Neural cell (in vitro differentiated cells): Measurements from ENCODE around the gene OSBPL8. TPM values are rescaled to one million over a fixed set of nuclear protein-coding genes. Genes with fewer than 3 reads are reported as not detected.

Experiments
- H2AFZ ChIP-seq: fragments of 200-600, 300-800 bp; sonication (generic), shearing (Covaris generic); 2 replicates; pipeline ENCODE4 v1.6.0; 2014; ENCODE audit warnings: low read depth, mild to moderate bottlenecking, antibody characterized with exemption, low read length, moderate library complexity
- H3F3A ChIP-seq: fragments of 200-600 bp; shearing (Covaris generic); 2 replicates; pipeline ENCODE4 v1.6.1; 2016; ENCODE audit warnings: mild to moderate bottlenecking, moderate library complexity, mixed read lengths, antibody characterized with exemption, low read length; ENCODE audit not compliant: insufficient read depth, poor library complexity, severe bottlenecking
- H3K27ac ChIP-seq: fragments of 200-600, 300-800 bp; sonication (generic), shearing (Covaris generic); 2 replicates; pipeline ENCODE4 v1.5.1; 2014; ENCODE audit warnings: mild to moderate bottlenecking, low read length, moderate library complexity
- H3K27me3 ChIP-seq: fragments of 300-800, 200-600 bp; sonication (generic), shearing (Covaris generic); 2 replicates; pipeline ENCODE4 v1.6.0; 2014; ENCODE audit warnings: mild to moderate bottlenecking, low read depth, low read length, moderate library complexity; ENCODE audit not compliant: insufficient read depth
- H3K36me3 ChIP-seq: fragments of 300-800, 200-600 bp; sonication (generic), shearing (Covaris generic); 2 replicates; pipeline ENCODE4 v1.5.1; 2014; ENCODE audit warnings: mild to moderate bottlenecking, antibody characterized with exemption, low read length, moderate library complexity; ENCODE audit not compliant: insufficient read depth
- H3K4me2 ChIP-seq: fragments of 300-800, 200-600 bp; sonication (generic), shearing (Covaris generic); 2 replicates; pipeline ENCODE4 v1.6.0; 2014; ENCODE audit warnings: mild to moderate bottlenecking, low read length
- H3K4me3 ChIP-seq: fragments of 300-800, 200-600 bp; sonication (generic), shearing (Covaris generic); 2 replicates; pipeline ENCODE4 v1.5.1; 2014; ENCODE audit warnings: mild to moderate bottlenecking, low read length, moderate library complexity
- H3K79me2 ChIP-seq: fragments of 200-600 bp; shearing (Covaris generic); replicated peaks from 2 replicates; pipeline ENCODE4 v1.6.0; 2014; ENCODE audit warnings: mild to moderate bottlenecking, low read length, moderate library complexity; ENCODE audit not compliant: insufficient read depth
- H3K9ac ChIP-seq: fragments of 300-800, 200-600 bp; sonication (generic), shearing (Covaris generic); 2 replicates; pipeline ENCODE4 v1.6.1; 2016; ENCODE audit warnings: mild to moderate bottlenecking, low read length, mixed read lengths
- H3K9me2 ChIP-seq: fragments of 200-600 bp; shearing (Covaris generic); 2 replicates; pipeline ENCODE4 v1.6.1; 2016; ENCODE audit warnings: mild to moderate bottlenecking, low read length, mixed read lengths; ENCODE audit not compliant: insufficient read depth
- H3K9me3 ChIP-seq: fragments of 200-600, 300-800 bp; sonication (generic), shearing (Covaris generic); 2 replicates; pipeline ENCODE4 v1.6.1; 2016; ENCODE audit warnings: mild to moderate bottlenecking, mixed run types, low read length, moderate library complexity, mixed read lengths
- H4K20me1 ChIP-seq: fragments of 200-600 bp; shearing (Covaris generic); 2 replicates; pipeline ENCODE4 v1.6.1; 2016; ENCODE audit warnings: mild to moderate bottlenecking, mixed run types; ENCODE audit not compliant: insufficient read depth
- EP300 ChIP-seq: fragments of 450-650 bp; conservative IDR thresholded peaks from 2 replicates; pipeline ENCODE4 v1.6.1; 2014; ENCODE audit warnings: antibody characterized with exemption, mild to moderate bottlenecking, moderate library complexity; ENCODE audit not compliant: poor library complexity, severe bottlenecking
- EZH2 ChIP-seq: fragments of 200-600, 300-800 bp; shearing (Covaris generic), sonication (generic); IDR thresholded peaks from 2 replicates; pipeline ENCODE4 v1.6.1; 2014; ENCODE audit warnings: antibody characterized with exemption, low read length, borderline replicate concordance, mild to moderate bottlenecking; ENCODE audit not compliant: insufficient read depth, poor library complexity, severe bottlenecking
- MXI1 ChIP-seq: fragments of 450-650 bp; conservative IDR thresholded peaks from 2 replicates; pipeline ENCODE4 v1.6.1; 2014; ENCODE audit warnings: antibody characterized with exemption, mild to moderate bottlenecking; ENCODE audit not compliant: poor library complexity, severe bottlenecking
- POLR2AphosphoS5 ChIP-seq: IDR thresholded peaks from 2 replicates; pipeline ENCODE4 v1.6.1; 2012
- RAD21 ChIP-seq: fragments of 450-650 bp; conservative IDR thresholded peaks from 2 replicates; pipeline ENCODE4 v1.6.1; 2014; ENCODE audit warnings: antibody characterized with exemption, mild to moderate bottlenecking, moderate library complexity
- SMC3 ChIP-seq: fragments of 450-650 bp; conservative IDR thresholded peaks from 2 replicates; pipeline ENCODE4 v1.6.1; 2014; ENCODE audit warnings: antibody characterized with exemption, mild to moderate bottlenecking, moderate library complexity; ENCODE audit not compliant: poor library complexity
- TAF1 ChIP-seq: IDR thresholded peaks from 2 replicates; pipeline ENCODE4 v1.6.1; 2012; ENCODE audit warnings: low read depth
- polyA plus RNA-seq: library from polyadenylated mRNA; depleted of rRNA; stranded (reverse); fragments of >200 nt; gene quantifications from 2 replicates; pipeline ENCODE4 v1.2.3, GENCODE V29; 2014
- TF ChIP-seq, protein P1 (sequence below): fragments of 450-650 bp; IDR thresholded peaks from 2 replicates; pipeline ENCODE4 v1.5.1; 2014; ENCODE audit warnings: antibody characterized with exemption, mild to moderate bottlenecking, moderate library complexity; ENCODE audit not compliant: poor library complexity, severe bottlenecking
- TF ChIP-seq, protein P2 (sequence below): IDR thresholded peaks from 2 replicates; pipeline ENCODE4 v1.6.1; 2012; ENCODE audit warnings: borderline replicate concordance

Gene OSBPL8
- polyA plus RNA-seq, 1 donor from 2014 or later, result 126 TPM

DNA sequence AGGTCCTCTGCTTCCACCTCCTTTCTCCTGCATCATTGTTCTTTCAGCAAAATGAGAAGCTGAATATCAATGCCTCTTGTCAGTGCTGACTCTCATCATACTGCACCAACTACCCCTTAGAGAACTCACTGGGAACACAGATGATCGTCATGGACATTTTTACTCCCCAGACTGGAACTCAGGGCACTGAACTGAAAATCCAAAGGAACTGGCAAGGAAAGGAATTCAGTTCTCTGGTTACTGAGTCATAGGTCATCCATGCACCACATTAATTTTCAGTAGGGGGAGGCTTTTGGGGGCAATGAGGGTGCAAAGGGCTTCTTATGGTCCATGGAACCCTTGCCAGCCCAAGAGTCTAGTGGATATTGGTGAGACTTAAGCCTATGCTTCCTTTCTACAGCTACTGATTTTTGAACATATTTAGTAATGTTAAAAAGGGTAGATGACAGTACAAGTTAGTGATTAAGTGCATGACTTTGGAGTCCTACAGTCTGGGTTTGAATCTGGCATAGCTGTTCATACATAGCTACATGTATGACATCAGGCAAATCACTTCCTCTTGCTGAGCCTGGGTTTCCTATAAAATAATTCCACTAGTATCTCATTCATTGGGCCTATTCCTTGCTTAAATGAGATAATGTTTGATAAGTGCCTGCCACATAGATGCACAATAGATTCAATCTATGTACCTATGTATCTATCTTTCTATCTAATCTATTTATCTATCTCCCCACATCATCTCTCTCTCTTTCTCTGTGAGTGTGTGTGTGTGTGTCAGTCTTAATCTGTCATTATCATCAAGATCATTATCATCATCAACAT, 240.6 kb downstream of the OSBPL8 start:
- H3K4me2 ChIP-seq, result no peak overlapping the region
- no peaks in the 10 kb centered on the region for H3K79me2 ChIP-seq
- no peak overlapping the region for H3K4me3 ChIP-seq
- no peaks in the 10 kb centered on the region for H3K9me3 ChIP-seq
- H3K9ac ChIP-seq, result no peak overlapping the region
- H4K20me1 ChIP-seq, result no peaks in the 10 kb centered on the region
- no peak overlapping the region for H3K27ac ChIP-seq
- TF ChIP-seq RAD21, result no peak
- no peak for TF ChIP-seq MXI1
- TF ChIP-seq, protein P1, sequence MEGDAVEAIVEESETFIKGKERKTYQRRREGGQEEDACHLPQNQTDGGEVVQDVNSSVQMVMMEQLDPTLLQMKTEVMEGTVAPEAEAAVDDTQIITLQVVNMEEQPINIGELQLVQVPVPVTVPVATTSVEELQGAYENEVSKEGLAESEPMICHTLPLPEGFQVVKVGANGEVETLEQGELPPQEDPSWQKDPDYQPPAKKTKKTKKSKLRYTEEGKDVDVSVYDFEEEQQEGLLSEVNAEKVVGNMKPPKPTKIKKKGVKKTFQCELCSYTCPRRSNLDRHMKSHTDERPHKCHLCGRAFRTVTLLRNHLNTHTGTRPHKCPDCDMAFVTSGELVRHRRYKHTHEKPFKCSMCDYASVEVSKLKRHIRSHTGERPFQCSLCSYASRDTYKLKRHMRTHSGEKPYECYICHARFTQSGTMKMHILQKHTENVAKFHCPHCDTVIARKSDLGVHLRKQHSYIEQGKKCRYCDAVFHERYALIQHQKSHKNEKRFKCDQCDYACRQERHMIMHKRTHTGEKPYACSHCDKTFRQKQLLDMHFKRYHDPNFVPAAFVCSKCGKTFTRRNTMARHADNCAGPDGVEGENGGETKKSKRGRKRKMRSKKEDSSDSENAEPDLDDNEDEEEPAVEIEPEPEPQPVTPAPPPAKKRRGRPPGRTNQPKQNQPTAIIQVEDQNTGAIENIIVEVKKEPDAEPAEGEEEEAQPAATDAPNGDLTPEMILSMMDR, result no peak
- no peak for TF ChIP-seq EZH2
- TF ChIP-seq, protein P2, sequence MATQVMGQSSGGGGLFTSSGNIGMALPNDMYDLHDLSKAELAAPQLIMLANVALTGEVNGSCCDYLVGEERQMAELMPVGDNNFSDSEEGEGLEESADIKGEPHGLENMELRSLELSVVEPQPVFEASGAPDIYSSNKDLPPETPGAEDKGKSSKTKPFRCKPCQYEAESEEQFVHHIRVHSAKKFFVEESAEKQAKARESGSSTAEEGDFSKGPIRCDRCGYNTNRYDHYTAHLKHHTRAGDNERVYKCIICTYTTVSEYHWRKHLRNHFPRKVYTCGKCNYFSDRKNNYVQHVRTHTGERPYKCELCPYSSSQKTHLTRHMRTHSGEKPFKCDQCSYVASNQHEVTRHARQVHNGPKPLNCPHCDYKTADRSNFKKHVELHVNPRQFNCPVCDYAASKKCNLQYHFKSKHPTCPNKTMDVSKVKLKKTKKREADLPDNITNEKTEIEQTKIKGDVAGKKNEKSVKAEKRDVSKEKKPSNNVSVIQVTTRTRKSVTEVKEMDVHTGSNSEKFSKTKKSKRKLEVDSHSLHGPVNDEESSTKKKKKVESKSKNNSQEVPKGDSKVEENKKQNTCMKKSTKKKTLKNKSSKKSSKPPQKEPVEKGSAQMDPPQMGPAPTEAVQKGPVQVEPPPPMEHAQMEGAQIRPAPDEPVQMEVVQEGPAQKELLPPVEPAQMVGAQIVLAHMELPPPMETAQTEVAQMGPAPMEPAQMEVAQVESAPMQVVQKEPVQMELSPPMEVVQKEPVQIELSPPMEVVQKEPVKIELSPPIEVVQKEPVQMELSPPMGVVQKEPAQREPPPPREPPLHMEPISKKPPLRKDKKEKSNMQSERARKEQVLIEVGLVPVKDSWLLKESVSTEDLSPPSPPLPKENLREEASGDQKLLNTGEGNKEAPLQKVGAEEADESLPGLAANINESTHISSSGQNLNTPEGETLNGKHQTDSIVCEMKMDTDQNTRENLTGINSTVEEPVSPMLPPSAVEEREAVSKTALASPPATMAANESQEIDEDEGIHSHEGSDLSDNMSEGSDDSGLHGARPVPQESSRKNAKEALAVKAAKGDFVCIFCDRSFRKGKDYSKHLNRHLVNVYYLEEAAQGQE, result no peak
- no peak for TF ChIP-seq TAF1
- TF ChIP-seq SMC3, result no peak
- no peak for TF ChIP-seq POLR2AphosphoS5
- no peak for TF ChIP-seq EP300
- H3K9me2 ChIP-seq, result no peaks in the 10 kb centered on the region
- no peaks in the 10 kb centered on the region for H3F3A ChIP-seq
- H3K27me3 ChIP-seq, result no peaks in the 10 kb centered on the region
- no peaks in the 10 kb centered on the region for H3K36me3 ChIP-seq
- H2AFZ ChIP-seq, result no peak overlapping the region

DNA sequence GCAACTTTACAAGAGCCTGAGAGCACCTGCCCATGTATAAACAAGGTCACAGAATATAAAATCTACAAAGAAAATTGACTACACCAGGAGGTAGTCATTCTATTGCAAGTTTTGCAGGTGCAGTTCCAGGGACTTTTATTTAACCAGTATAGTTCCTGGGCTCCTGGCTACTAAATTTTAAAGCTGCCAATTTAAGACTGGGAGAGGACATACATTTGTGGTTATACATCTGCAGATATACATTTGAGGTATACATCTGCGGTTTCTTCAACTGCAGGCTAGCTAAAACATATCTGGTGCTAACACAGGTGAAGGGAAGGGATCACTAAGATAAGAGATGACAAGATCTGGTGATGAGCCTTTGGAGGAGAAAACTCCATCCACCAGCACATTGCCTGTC, 241.6 kb downstream of the OSBPL8 start:
- Histone ChIP-seq H3K9me2 (no peaks in the 10 kb centered on the region), H3K27ac (no peak overlapping the region), H3K36me3 (no peaks in the 10 kb centered on the region), H3K4me2 (no peak overlapping the region), H2AFZ (no peak overlapping the region), H3F3A (no peaks in the 10 kb centered on the region), H4K20me1 (no peaks in the 10 kb centered on the region), H3K27me3 (no peaks in the 10 kb centered on the region), H3K9me3 (no peaks in the 10 kb centered on the region), H3K79me2 (no peaks in the 10 kb centered on the region), H3K4me3 (no peak overlapping the region), H3K9ac (no peak overlapping the region)
- no peak for TF ChIP-seq RAD21
- TF ChIP-seq, protein P2, result no peak
- TF ChIP-seq EZH2, result no peak
- no peak for TF ChIP-seq POLR2AphosphoS5
- no peak for TF ChIP-seq EP300
- no peak for TF ChIP-seq TAF1
- TF ChIP-seq SMC3, result no peak
- TF ChIP-seq MXI1, result no peak
- TF ChIP-seq, protein P1, result no peak
